NT2/D1 (cell line): Measurements from ENCODE around the gene CELSR1.

Experiments used
- SUZ12 ChIP-seq: IDR thresholded peaks from 2 replicates; pipeline ENCODE4 v1.6.1; 2011; ENCODE audit not compliant: insufficient read length, insufficient read depth; ENCODE audit errors: extremely low read depth
- YY1 ChIP-seq: IDR thresholded peaks from 2 replicates; pipeline ENCODE4 v1.6.1; 2011; ENCODE audit not compliant: insufficient read length, insufficient read depth

GRCh38 chr22:46373159-46373558 is 164.3 kb downstream of the CELSR1 start:
- TF ChIP-seq YY1 (no peak), SUZ12 (no peak)
